IPS-11a (cell line): ENCODE data around the gene SRD5A1.

Experiments used
- H3K4me3 ChIP-seq: one replicate; pipeline ENCODE4 v1.5.1; 2013; ENCODE audit warnings: low read depth, low read length, control low read depth

SRD5A1 gene, protein sequence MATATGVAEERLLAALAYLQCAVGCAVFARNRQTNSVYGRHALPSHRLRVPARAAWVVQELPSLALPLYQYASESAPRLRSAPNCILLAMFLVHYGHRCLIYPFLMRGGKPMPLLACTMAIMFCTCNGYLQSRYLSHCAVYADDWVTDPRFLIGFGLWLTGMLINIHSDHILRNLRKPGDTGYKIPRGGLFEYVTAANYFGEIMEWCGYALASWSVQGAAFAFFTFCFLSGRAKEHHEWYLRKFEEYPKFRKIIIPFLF

GRCh38 chr5:6632888-6633468 lies at the start of gene SRD5A1, which contains the start of gene NSUN2:
Gene SRD5A1, plus strand, starts transcription at chr5:6633440. Its CDS starts 137 bp downstream, at chr5:6633577.
Gene NSUN2, minus strand, starts transcription at chr5:6633044. Its CDS starts 65 bp downstream, at chr5:6632979.
- H3K4me3 ChIP-seq: peak within 1 kb of the TSS; percentile 88

DNA sequence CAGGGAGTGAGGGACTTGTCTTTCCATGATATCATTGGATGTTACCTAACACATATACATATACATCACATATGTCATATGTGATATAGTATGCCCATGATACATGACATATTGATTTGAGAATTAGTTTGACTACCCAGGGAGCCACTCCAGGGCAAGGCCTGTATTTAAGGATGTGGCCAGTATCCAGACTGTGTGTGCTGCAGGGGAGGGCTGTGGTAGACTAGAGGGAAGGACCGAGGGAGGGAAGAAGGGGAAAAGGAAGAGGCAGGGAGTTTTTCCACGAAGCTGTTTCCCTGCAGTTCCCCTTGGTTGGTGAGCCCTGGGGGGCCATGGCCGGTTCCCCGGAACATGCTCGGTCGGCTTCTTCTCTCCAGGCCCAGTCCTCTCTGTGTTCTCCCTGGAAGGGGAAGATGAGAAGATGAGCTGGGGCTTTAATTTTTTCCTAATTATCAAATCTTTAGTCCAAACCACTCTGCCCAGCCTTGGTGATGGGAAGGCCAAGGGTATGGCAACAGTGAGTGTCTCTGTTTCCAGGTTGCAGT lies 49.1 kb upstream of the SRD5A1 start:
- no peak overlapping the region for H3K4me3 ChIP-seq

GRCh38 chr5:6584727-6585126 lies 48.5 kb upstream of the SRD5A1 start:
- H3K4me3 ChIP-seq: no peak overlapping the region

DNA sequence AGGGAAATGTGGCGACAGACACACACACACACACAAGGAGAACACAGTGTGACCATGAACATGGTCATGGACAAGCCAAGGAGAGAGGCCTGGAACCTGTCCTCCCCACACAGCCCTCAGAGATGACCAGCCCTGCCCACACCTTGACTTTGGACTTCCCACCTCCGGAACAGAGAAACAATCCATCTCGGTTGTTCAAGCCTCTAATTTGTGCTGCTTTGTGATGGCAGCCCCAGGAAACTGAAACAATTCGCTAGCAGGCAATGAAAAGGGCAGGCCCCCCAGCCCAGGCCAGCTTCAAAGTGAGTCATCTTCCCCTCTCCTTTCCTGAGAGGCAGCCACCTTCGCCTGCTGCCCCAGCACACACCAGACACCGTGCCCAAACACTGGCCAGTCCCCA lies 48.1 kb upstream of the SRD5A1 start:
- no peak overlapping the region for H3K4me3 ChIP-seq

DNA sequence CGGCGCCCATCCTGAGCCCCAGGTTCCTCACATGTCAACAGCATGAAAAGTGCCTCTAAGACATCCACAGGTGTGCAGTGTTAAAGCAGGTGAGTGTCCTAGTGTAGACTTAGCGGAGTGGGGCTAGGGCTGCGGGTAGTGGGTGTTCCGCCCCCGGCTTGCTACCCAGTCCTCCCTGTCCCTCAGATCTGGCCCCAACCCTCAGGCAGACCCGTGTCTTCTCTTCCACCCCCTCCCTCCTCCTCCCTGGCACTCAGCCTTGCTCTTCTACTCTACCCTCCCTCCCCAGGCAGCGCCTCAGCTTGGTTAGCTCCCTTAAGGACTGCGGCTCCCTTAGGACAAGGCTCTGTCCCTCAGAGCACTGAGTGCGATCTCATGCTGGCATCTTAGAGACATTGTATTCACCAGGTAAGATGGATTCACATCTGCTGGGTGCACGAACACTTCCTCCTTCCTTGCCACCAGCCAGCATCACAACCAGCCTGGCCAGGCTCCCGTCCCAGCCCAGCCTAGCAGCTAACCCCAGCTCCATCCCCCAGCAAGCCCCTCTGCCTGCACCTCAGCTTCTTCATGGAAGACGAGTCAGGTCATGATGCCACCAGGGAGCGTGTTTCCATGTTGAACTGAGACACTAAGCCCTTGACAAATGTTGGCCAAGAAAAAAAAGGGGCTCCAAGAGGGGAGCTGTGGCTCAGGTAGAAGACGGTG lies 47.1 kb upstream of the SRD5A1 start:
- H3K4me3 ChIP-seq: no peak overlapping the region

DNA sequence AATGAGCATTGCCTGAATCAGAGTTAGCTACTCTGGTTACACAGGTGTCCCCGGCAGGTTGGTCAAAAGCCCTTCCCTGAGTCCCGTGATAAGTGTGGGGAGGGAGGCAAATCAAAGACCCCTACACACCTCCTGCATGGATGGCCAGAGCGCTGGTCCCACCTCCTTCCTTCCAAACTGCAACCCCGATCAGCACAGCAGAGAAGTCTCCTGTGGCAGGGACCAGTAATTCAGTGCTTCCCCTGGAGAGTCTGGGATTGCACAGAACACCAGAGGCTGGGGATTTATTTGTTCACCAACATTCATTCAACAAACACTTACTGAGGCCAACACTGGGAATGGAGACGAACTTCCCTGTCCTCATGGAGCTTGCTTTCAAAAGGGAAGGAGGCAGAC lies 46.6 kb upstream of the SRD5A1 start:
- H3K4me3 ChIP-seq: no peak overlapping the region

DNA sequence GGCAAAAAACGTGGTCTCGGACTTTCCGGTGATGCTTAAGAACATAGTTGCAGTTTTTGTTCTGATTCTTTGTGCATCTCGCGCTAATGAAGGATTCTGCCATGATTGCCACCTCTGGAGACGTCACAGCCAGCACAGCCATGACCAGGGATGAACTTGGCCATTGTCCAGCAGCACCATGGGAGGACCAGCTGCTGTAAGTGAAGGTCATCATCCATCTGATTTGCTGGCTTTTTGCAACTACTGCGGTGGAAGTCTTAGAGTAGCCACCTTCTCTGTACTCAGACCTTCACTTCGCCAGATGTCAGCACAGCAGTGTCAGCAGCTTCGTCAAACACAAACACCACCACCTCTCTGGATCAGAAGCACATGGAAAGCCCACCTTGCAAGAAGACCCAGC lies 46.1 kb upstream of the SRD5A1 start:
- no peak overlapping the region for H3K4me3 ChIP-seq

GRCh38 chr5:6590581-6590980 lies 42.7 kb upstream of the SRD5A1 start:
- no peak overlapping the region for H3K4me3 ChIP-seq

DNA sequence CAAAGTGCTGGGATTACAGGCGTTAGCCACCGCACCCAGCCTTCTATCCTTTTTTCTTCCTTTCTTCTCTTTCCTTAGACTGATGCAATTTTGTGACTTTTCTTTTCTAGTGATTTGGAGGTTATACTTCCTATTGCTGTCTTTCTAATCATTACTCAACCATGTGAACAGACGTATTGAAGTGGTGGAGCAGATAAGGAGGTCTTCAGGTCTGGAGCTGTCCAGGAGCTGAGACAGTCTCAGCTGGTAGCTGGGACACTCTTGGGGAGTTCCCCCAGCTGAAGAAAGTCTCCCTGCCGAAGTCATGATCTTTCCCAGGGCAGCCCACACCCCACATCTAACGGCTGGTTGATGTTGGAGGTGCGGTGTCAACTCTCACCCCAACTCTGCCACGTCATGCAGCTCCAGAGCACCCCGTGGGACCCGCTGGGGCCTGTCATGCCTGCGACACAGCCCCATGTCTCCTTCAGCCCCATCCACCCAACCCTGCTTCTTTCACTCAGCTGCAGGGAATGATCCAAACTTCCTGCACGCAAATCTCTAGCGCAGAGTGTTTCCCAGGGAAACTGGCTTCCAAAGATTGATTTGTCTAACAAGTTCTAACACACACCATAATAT lies 41.5 kb upstream of the SRD5A1 start:
- H3K4me3 ChIP-seq: no peak overlapping the region

GRCh38 chr5:6592601-6593000 lies 40.6 kb upstream of the SRD5A1 start:
- no peak overlapping the region for H3K4me3 ChIP-seq

- H3K4me3 ChIP-seq: no peak overlapping the region
Measured at GRCh38 chr5:6593148-6594016, 39.9 kb upstream of the SRD5A1 start.

- no peak overlapping the region for H3K4me3 ChIP-seq
Measured at GRCh38 chr5:6594066-6594465, 39.2 kb upstream of the SRD5A1 start.

GRCh38 chr5:6595405-6595804 lies 37.8 kb upstream of the SRD5A1 start:
- H3K4me3 ChIP-seq: no peak overlapping the region

DNA sequence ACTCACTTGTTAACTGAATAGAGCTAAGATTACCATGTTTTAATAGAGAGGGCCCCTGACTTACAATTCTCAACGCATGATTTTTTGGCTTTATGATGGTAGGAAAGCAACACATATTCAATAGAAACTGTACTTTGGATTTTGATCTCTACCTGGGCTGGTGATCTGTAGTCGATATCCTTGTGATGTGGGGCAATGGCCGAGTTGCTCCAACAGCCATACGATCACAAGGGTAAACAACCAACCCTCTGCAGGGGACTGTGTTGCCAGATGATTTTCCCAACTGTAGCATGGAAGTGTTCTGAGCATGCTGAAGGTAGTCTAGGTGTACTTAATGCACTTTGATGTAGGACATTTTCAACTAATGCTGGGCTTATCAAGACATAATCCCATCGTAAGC lies 36.9 kb upstream of the SRD5A1 start:
- no peak overlapping the region for H3K4me3 ChIP-seq

DNA sequence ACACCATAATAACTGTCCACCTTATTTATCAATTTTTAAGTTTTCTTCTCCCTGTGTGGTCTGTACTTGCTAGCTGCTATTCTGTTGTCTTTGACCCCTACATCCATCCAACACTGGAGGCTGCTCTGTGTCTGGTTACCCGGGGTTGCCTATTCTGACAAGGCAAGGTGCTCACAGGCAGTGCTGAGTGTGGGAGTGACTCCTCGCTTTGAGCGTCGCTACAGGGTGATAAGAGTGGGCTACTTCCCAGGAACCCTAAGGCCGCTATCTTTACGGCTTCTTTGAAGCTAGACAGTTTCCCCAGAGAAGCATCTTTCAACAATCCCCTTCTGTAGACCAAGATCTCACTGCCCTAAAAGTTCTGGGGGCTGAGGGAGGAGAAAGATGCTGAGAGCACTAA lies 35.7 kb upstream of the SRD5A1 start:
- H3K4me3 ChIP-seq: no peak overlapping the region

- no peak overlapping the region for H3K4me3 ChIP-seq
Measured at GRCh38 chr5:6598351-6598900, 34.8 kb upstream of the SRD5A1 start.

- H3K4me3 ChIP-seq: no peak overlapping the region
Measured at GRCh38 chr5:6599739-6600138, 33.5 kb upstream of the SRD5A1 start.

- H3K4me3 ChIP-seq: no peak overlapping the region
Measured at GRCh38 chr5:6601271-6601670, 32.0 kb upstream of the SRD5A1 start.

DNA sequence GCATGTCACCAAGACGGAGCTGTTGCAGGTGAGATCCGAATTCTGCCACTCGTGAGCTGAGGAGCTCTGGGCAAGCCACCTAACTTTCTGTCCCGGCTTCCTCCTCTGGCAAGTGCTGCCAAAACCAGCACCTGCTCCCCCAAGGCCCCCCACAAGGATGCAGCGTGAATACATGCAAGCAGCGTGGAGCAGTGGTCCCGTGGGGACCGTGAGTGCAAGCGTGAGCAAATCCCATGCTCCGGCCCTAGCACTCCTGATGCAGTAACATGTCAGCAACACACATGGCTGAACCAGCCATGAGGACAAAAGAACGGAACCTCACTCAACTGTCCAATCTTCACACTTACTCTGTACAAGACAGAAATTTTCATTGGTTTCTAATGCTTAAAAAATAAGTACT lies 31.4 kb upstream of the SRD5A1 start:
- H3K4me3 ChIP-seq: no peak overlapping the region

GRCh38 chr5:6602441-6602840 lies 30.8 kb upstream of the SRD5A1 start:
- H3K4me3 ChIP-seq: no peak overlapping the region
